Progenitor cell of endocrine pancreas (in vitro differentiated cells): ENCODE data around the gene CD63. TPM values are rescaled to one million over a fixed set of nuclear protein-coding genes. Genes with fewer than 3 reads are reported as not detected.

Source experiments
- DNase-seq: peaks from one replicate; pipeline ENCODE4 v3.0.0; 2021; ENCODE audit warnings: low spot score; ENCODE audit not compliant: unreplicated experiment
- H3K27ac Mint-ChIP-seq: 2 replicates; pipeline ENCODE4 v1.8.0; 2021; ENCODE audit warnings: mild to moderate bottlenecking, moderate library complexity, mixed read lengths
- H3K27me3 Mint-ChIP-seq: 2 replicates; pipeline ENCODE4 v1.8.0; 2021; ENCODE audit warnings: mixed read lengths
- H3K36me3 Mint-ChIP-seq: 2 replicates; pipeline ENCODE4 v1.8.0; 2022; ENCODE audit warnings: mixed read lengths; ENCODE audit not compliant: insufficient read depth
- H3K4me1 Mint-ChIP-seq: 2 replicates; pipeline ENCODE4 v1.8.0; 2021; ENCODE audit warnings: low read depth, mixed read lengths
- H3K4me3 Mint-ChIP-seq: 2 replicates; pipeline ENCODE4 v1.8.0; 2021; ENCODE audit warnings: low read depth, mild to moderate bottlenecking, moderate library complexity, mixed read lengths
- H3K9me3 Mint-ChIP-seq: 2 replicates; pipeline ENCODE4 v1.8.0; 2021; ENCODE audit warnings: low read depth, mixed read lengths
- CTCF ChIP-seq: fragments of 200-600 bp; sonication (generic); IDR thresholded peaks from one replicate; pipeline ENCODE4 v1.5.0; 2021; ENCODE audit warnings: antibody characterized with exemption, mild to moderate bottlenecking; ENCODE audit not compliant: unreplicated experiment
- total RNA-seq: library from RNA; stranded (reverse); gene quantifications from 2 replicates; pipeline ENCODE4 v1.2.1, GENCODE V29; 2021

The CD63 gene
- total RNA-seq, 1 donor from 2014 or later = 407 TPM

GRCh38 chr12:55702861-55703260, 25.9 kb downstream of the CD63 start:
- Mint-ChIP-seq H3K27me3 (peaks cover 72% of the 10 kb centered on the region), H3K36me3 (no peaks in the 10 kb centered on the region), H3K4me1 (peaks cover 12% of the 10 kb centered on the region), H3K27ac (no peak overlapping the region), H3K9me3 (no peaks in the 10 kb centered on the region), H3K4me3 (no peak overlapping the region)
- no peak for TF ChIP-seq CTCF
- DNase-seq = no peak

GRCh38 chr12:55700255-55701018, 28.4 kb downstream of the CD63 start:
- Mint-ChIP-seq H3K4me3 (no peak overlapping the region), H3K4me1 (peaks cover 6% of the 10 kb centered on the region), H3K9me3 (no peaks in the 10 kb centered on the region), H3K27ac (no peak overlapping the region), H3K36me3 (no peaks in the 10 kb centered on the region), H3K27me3 (peaks cover 62% of the 10 kb centered on the region)
- DNase-seq = no peak
- TF ChIP-seq CTCF = no peak

- DNase-seq = no peak
- Mint-ChIP-seq H3K4me3 (no peak overlapping the region), H3K9me3 (no peaks in the 10 kb centered on the region), H3K36me3 (no peaks in the 10 kb centered on the region), H3K27me3 (peaks cover 53% of the 10 kb centered on the region), H3K27ac (no peak overlapping the region), H3K4me1 (peaks cover under 1% of the 10 kb centered on the region)
- no peak for TF ChIP-seq CTCF
Measured at GRCh38 chr12:55699471-55700055, 29.2 kb downstream of the CD63 start.

- no peak overlapping the region for H3K4me3 Mint-ChIP-seq
Measured at GRCh38 chr12:55698965-55699364, 29.8 kb downstream of the CD63 start.

More at GRCh38 chr12:55698965-55699364, 29.8 kb downstream of the CD63 start:
- Mint-ChIP-seq H3K27me3 (peaks cover 47% of the 10 kb centered on the region), H3K27ac (no peak overlapping the region), H3K36me3 (no peaks in the 10 kb centered on the region), H3K9me3 (no peaks in the 10 kb centered on the region), H3K4me1 (no peaks in the 10 kb centered on the region)
- TF ChIP-seq CTCF = no peak
- no peak for DNase-seq
